Sigmoid colon (tissue), 4 donors: ENCODE results near the gene PRTN3.

Experiments used
- CTCF ChIP-seq, 4 experiments: fragments of 450-650 bp in 3 of 4; fragments of 200-600 bp in 1 of 4; IDR thresholded peaks; one replicate each; pipeline ENCODE4 v1.5.1; 2016 to 2019; ENCODE audit warnings: antibody characterized with exemption in 4 of 4, mild to moderate bottlenecking in 3 of 4, moderate library complexity in 2 of 4
- EP300 ChIP-seq, 4 donors: sonication (generic); formaldehyde crosslinking; IDR thresholded peaks; one replicate each; pipeline ENCODE4 v1.6.1; 2017; ENCODE audit warnings: antibody characterized with exemption in 4 of 4
- POLR2A ChIP-seq, 2 donors: fragments of 450-650 bp; IDR thresholded peaks; one replicate each; pipeline ENCODE4 v1.6.1; 2016; ENCODE audit warnings: antibody characterized with exemption in 2 of 2, mild to moderate bottlenecking in 2 of 2, moderate library complexity in 2 of 2
- POLR2AphosphoS5 ChIP-seq, 4 donors: sonication (generic); formaldehyde crosslinking; IDR thresholded peaks; one replicate each; pipeline ENCODE4 v1.6.1; 2017; ENCODE audit warnings: antibody characterized with exemption in 4 of 4

- TF ChIP-seq CTCF (IDR thresholded peaks at IDR 0.05) (no peak), POLR2A (IDR thresholded peaks at IDR 0.05) (no peak), POLR2AphosphoS5 (IDR thresholded peaks at IDR 0.05) (no peak), EP300 (IDR thresholded peaks at IDR 0.05) (no peak)
Measured at GRCh38 chr19:883661-884211, 42.9 kb downstream of the PRTN3 start.
